Hematopoietic multipotent progenitor cell treated with erythropoietin and hydrocortisone succinate and interleukin-3 and kit ligand, for 8 days (in vitro differentiated cells): Measurements from ENCODE around the gene FALEC.
"Not testable (repeated sequence)": the region's sequence is repeated elsewhere in the genome, so short reads cannot be mapped to it uniquely, and the experiment has no call there.

Experiments
- DNase-seq: peaks from one replicate; pipeline ENCODE4 v3.0.0-alpha.2; 2015

The FALEC gene

GRCh38 chr1:150576794-150577556, 61.4 kb downstream of the FALEC start:
- no peak for DNase-seq

GRCh38 chr1:150577557-150578271, 62.2 kb downstream of the FALEC start:
- peak; percentile 55 for DNase-seq

GRCh38 chr1:150578272-150579109, 62.9 kb downstream of the FALEC start:
- peak; percentile 71 for DNase-seq

- peak; percentile 96 for DNase-seq
Measured at GRCh38 chr1:150579110-150579944, 63.8 kb downstream of the FALEC start, which contains the start of gene MCL1. Gene MCL1 (minus strand): TSS chr1:150579610. CDS start chr1:150579530, 80 bp downstream.

GRCh38 chr1:150579945-150580642, 64.5 kb downstream of the FALEC start:
- DNase-seq = no peak

GRCh38 chr1:150580966-150581365, 65.4 kb downstream of the FALEC start:
- not testable (repeated sequence) for DNase-seq

GRCh38 chr1:150581437-150581836, 65.9 kb downstream of the FALEC start:
- DNase-seq = not testable (repeated sequence)

GRCh38 chr1:150581962-150582361, 66.4 kb downstream of the FALEC start:
- DNase-seq = not testable (repeated sequence)

- no peak for DNase-seq
Measured at GRCh38 chr1:150582371-150582770, 66.8 kb downstream of the FALEC start.
